Body of pancreas (tissue), 4 donors: ENCODE results near the gene MVB12B.

Source experiments
- CTCF ChIP-seq, 7 experiments: fragments of 450-650 bp in 4 of 7; fragments of 200-600 bp in 3 of 7; sonication (generic) in 3 of 7; IDR thresholded peaks; one replicate each; pipeline ENCODE4 v1.5.1; 2016 to 2019; ENCODE audit warnings: antibody characterized with exemption in 7 of 7
- POLR2A ChIP-seq, 3 donors: fragments of 450-650 bp; IDR thresholded peaks; one replicate each; pipeline ENCODE4 v1.6.1; 2016; ENCODE audit warnings: antibody characterized with exemption in 3 of 3, mild to moderate bottlenecking in 2 of 3

GRCh38 chr9:126429190-126429589, 102.6 kb downstream of the MVB12B start:
- TF ChIP-seq CTCF (IDR thresholded peaks at IDR 0.05) (no peak), POLR2A (IDR thresholded peaks at IDR 0.05) (no peak)
